Activated CD4-positive, alpha-beta memory T cell treated with anti-CD3 and anti-CD28 coated beads for 36 hours (primary cell): ENCODE data around the gene DUOX1. TPM values are rescaled to one million over a fixed set of nuclear protein-coding genes. Genes with fewer than 3 reads are reported as not detected.
A peak's percentile ranks its signal among the peaks of the same experiment; 100 is the strongest.

ENCODE experiments used
- CTCF ChIA-PET: fragments of 350-600 bp; sonication (Branson Sonifier 250); formaldehyde crosslinking; loops from one replicate; lab custom pipeline; 2021; ENCODE audit warnings: antibody characterized with exemption, inconsistent platforms; lab: Charles Lee
- POLR2A ChIA-PET: fragments of 350-600 bp; sonication (Branson Sonifier 250); formaldehyde crosslinking; loops from one replicate; lab custom pipeline; 2021; ENCODE audit warnings: antibody characterized with exemption; lab: Charles Lee
- DNase-seq: peaks from one replicate; pipeline ENCODE4 v3.0.0-alpha.2; 2020
- H3K27ac Mint-ChIP-seq: one replicate; pipeline ENCODE4 v1.8.0; 2021; ENCODE audit warnings: mixed read lengths
- H3K27me3 Mint-ChIP-seq: one replicate; pipeline ENCODE4 v1.8.0; 2021; ENCODE audit warnings: mixed read lengths
- H3K36me3 Mint-ChIP-seq: one replicate; pipeline ENCODE4 v1.8.0; 2021; ENCODE audit warnings: mixed read lengths
- H3K4me1 Mint-ChIP-seq: one replicate; pipeline ENCODE4 v1.8.0; 2021; ENCODE audit warnings: low read depth, mixed read lengths
- H3K4me3 Mint-ChIP-seq: one replicate; pipeline ENCODE4 v1.8.0; 2021; ENCODE audit warnings: mild to moderate bottlenecking, mixed read lengths
- H3K9me3 Mint-ChIP-seq: one replicate; pipeline ENCODE4 v1.8.0; 2021; ENCODE audit warnings: mixed read lengths
- intact Hi-C: fragments of 100-400 bp; cut with micrococcal nuclease; formaldehyde crosslinking; loops from one replicate; pipeline ENCODE4 v1.15.1; 2023
- total RNA-seq, 2 experiments: library from RNA; stranded (reverse); gene quantifications; one replicate each; pipeline ENCODE4 v1.2.3, GENCODE V29; 2021

Gene DUOX1
- total RNA-seq, 2 experiments from 2014 or later = 0.51 to 0.74 TPM

GRCh38 chr15:45150481-45150880, 20.7 kb downstream of the DUOX1 start:
- H3K4me1 Mint-ChIP-seq = no peaks in the 10 kb centered on the region
- H3K36me3 Mint-ChIP-seq = peaks cover 6% of the 10 kb centered on the region
- ChIA-PET POLR2A (interaction anchor here (1.1 kb wide), 1 partner anchor 242 kb away, joined by 3 read pairs; no protein-coding TSS in a partner anchor), CTCF (interaction anchor here (1.5 kb wide), 1 partner anchor 32 kb away, joined by 5 read pairs; no protein-coding TSS in a partner anchor)
- H3K27me3 Mint-ChIP-seq = no peaks in the 10 kb centered on the region
- no peak for DNase-seq
- intact Hi-C loops = no loop called here
- no peak overlapping the region for H3K27ac Mint-ChIP-seq
- no peaks in the 10 kb centered on the region for H3K9me3 Mint-ChIP-seq
- no peak overlapping the region for H3K4me3 Mint-ChIP-seq

DNA sequence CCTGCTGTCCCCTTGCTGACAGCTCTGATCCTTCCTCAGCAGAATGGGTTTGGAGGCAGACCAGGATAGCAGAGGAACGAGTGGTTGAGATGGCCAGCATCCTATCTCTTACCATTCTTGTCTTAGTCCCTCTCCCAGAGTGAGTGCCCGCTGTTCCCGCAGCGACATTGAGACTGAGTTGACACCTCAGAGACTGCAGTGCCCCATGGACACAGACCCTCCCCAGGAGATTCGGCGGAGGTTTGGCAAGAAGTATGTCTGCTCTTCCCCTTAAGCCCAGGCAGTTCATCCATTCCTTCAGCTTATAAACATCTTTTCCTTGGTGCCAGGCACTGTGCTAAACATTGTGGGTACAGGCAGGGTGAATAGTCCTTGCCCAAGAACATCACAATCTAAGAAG, 21.2 kb downstream of the DUOX1 start:
- DNase-seq = no peak
- Mint-ChIP-seq H3K4me1 (no peaks in the 10 kb centered on the region), H3K27me3 (no peaks in the 10 kb centered on the region), H3K9me3 (no peaks in the 10 kb centered on the region), H3K4me3 (no peak overlapping the region), H3K27ac (no peak overlapping the region), H3K36me3 (peaks cover 6% of the 10 kb centered on the region)
- ChIA-PET POLR2A (no interaction called here), CTCF (no interaction called here)
- intact Hi-C loops = no loop called here

GRCh38 chr15:45151998-45152828, 22.4 kb downstream of the DUOX1 start:
- no peak overlapping the region for H3K27ac Mint-ChIP-seq
- ChIA-PET CTCF (no interaction called here), POLR2A (no interaction called here)
- no peak for DNase-seq
- intact Hi-C loops = no loop called here
- H3K27me3 Mint-ChIP-seq = no peaks in the 10 kb centered on the region
- peaks cover 7% of the 10 kb centered on the region for H3K4me1 Mint-ChIP-seq
- no peak overlapping the region for H3K4me3 Mint-ChIP-seq
- peaks cover 8% of the 10 kb centered on the region for H3K36me3 Mint-ChIP-seq
- H3K9me3 Mint-ChIP-seq = no peaks in the 10 kb centered on the region

GRCh38 chr15:45155739-45156138, 25.9 kb downstream of the DUOX1 start:
- H3K9me3 Mint-ChIP-seq = no peaks in the 10 kb centered on the region
- CTCF ChIA-PET = interaction anchor here (1.0 to 4.2 kb wide), 6 partner anchors 8 to 42 kb away, joined by 3 to 17 read pairs (median 5); no protein-coding TSS in a partner anchor
- peaks cover 8% of the 10 kb centered on the region for H3K36me3 Mint-ChIP-seq
- no peak overlapping the region for H3K4me3 Mint-ChIP-seq
- intact Hi-C loops = no loop called here
- DNase-seq = no peak
- H3K27me3 Mint-ChIP-seq = no peaks in the 10 kb centered on the region
- POLR2A ChIA-PET = no interaction called here
- no peak overlapping the region for H3K27ac Mint-ChIP-seq
- peaks cover 16% of the 10 kb centered on the region for H3K4me1 Mint-ChIP-seq

GRCh38 chr15:45156744-45157455, 27.1 kb downstream of the DUOX1 start:
- CTCF ChIA-PET = interaction anchor here (1.0 to 4.2 kb wide), 5 partner anchors 11 to 39 kb away, joined by 3 to 17 read pairs (median 3); no protein-coding TSS in a partner anchor
- H3K36me3 Mint-ChIP-seq = peaks cover 8% of the 10 kb centered on the region
- H3K4me1 Mint-ChIP-seq = peaks cover 16% of the 10 kb centered on the region
- H3K27me3 Mint-ChIP-seq = no peaks in the 10 kb centered on the region
- POLR2A ChIA-PET = no interaction called here
- H3K9me3 Mint-ChIP-seq = no peaks in the 10 kb centered on the region
- peak; percentile 29 for DNase-seq
- intact Hi-C loops = no loop called here
- H3K4me3 Mint-ChIP-seq = no peak overlapping the region
- peak overlapping the region; percentile 82 for H3K27ac Mint-ChIP-seq

GRCh38 chr15:45157974-45158373, 28.2 kb downstream of the DUOX1 start:
- H3K4me3 Mint-ChIP-seq = no peak overlapping the region
- H3K27me3 Mint-ChIP-seq = no peaks in the 10 kb centered on the region
- H3K27ac Mint-ChIP-seq = peak overlapping the region; percentile 55
- H3K9me3 Mint-ChIP-seq = no peaks in the 10 kb centered on the region
- H3K36me3 Mint-ChIP-seq = peaks cover 2% of the 10 kb centered on the region
- H3K4me1 Mint-ChIP-seq = peaks cover 16% of the 10 kb centered on the region
- peak; percentile 28 for DNase-seq
- CTCF ChIA-PET = interaction anchor here (0.7 to 4.2 kb wide), 4 partner anchors 11 to 47 kb away, joined by 3 to 17 read pairs (median 3); no protein-coding TSS in a partner anchor
- intact Hi-C loops = no loop called here
- POLR2A ChIA-PET = interaction anchor here (1.0 kb wide), 1 partner anchor 244 kb away, joined by 3 read pairs; a partner anchor contains a TSS

- H3K36me3 Mint-ChIP-seq = peaks cover 1% of the 10 kb centered on the region
- H3K4me1 Mint-ChIP-seq = peaks cover 29% of the 10 kb centered on the region
- no peaks in the 10 kb centered on the region for H3K9me3 Mint-ChIP-seq
- POLR2A ChIA-PET = interaction anchor here (1.0 to 1.9 kb wide), 2 partner anchors 37 to 39 kb away, joined by 3 to 5 read pairs; no protein-coding TSS in a partner anchor
- DNase-seq = no peak
- H3K27me3 Mint-ChIP-seq = no peaks in the 10 kb centered on the region
- CTCF ChIA-PET = interaction anchor here (0.6 to 3.5 kb wide), 5 partner anchors 44 to 340 kb away, joined by 3 to 18 read pairs (median 4); no protein-coding TSS in a partner anchor
- H3K4me3 Mint-ChIP-seq = no peak overlapping the region
- no peak overlapping the region for H3K27ac Mint-ChIP-seq
- intact Hi-C loops = loop anchor here (2.0 kb wide), 1 partner anchor 295 kb away; no protein-coding TSS in a partner anchor
These were observed 31.9 kb downstream of the DUOX1 start for GRCh38 chr15:45161666-45162065.

GRCh38 chr15:45162771-45163507, 33.1 kb downstream of the DUOX1 start:
- ChIA-PET POLR2A (interaction anchor here (0.6 to 1.9 kb wide), 5 partner anchors 24 to 240 kb away, joined by 3 to 9 read pairs (median 6); partner anchors contain the start of gene SHF), CTCF (interaction anchor here (0.6 to 3.5 kb wide), 27 partner anchors 8 to 451 kb away, joined by 3 to 60 read pairs (median 4); partner anchors contain the start of gene SORD)
- H3K27me3 Mint-ChIP-seq = no peaks in the 10 kb centered on the region
- H3K27ac Mint-ChIP-seq = no peak overlapping the region
- DNase-seq = peak; percentile 75
- H3K9me3 Mint-ChIP-seq = no peaks in the 10 kb centered on the region
- no peaks in the 10 kb centered on the region for H3K36me3 Mint-ChIP-seq
- no peak overlapping the region for H3K4me3 Mint-ChIP-seq
- intact Hi-C loops = loop anchor here (2.0 kb wide), 1 partner anchor 294 kb away; no protein-coding TSS in a partner anchor
- H3K4me1 Mint-ChIP-seq = peaks cover 17% of the 10 kb centered on the region

GRCh38 chr15:45163508-45163856, 33.7 kb downstream of the DUOX1 start:
- no peak overlapping the region for H3K4me3 Mint-ChIP-seq
- CTCF ChIA-PET = interaction anchor here (0.6 to 3.5 kb wide), 27 partner anchors 8 to 451 kb away, joined by 3 to 60 read pairs (median 4); partner anchors contain the start of gene SORD
- POLR2A ChIA-PET = interaction anchor here (0.6 to 1.9 kb wide), 6 partner anchors 24 to 239 kb away, joined by 3 to 9 read pairs (median 4); partner anchors contain the start of gene SHF
- DNase-seq = no peak
- no peak overlapping the region for H3K27ac Mint-ChIP-seq
- intact Hi-C loops = loop anchor here (2.0 kb wide), 1 partner anchor 293 kb away; no protein-coding TSS in a partner anchor
- H3K36me3 Mint-ChIP-seq = no peaks in the 10 kb centered on the region
- H3K27me3 Mint-ChIP-seq = no peaks in the 10 kb centered on the region
- no peaks in the 10 kb centered on the region for H3K9me3 Mint-ChIP-seq
- peaks cover 15% of the 10 kb centered on the region for H3K4me1 Mint-ChIP-seq

DNA sequence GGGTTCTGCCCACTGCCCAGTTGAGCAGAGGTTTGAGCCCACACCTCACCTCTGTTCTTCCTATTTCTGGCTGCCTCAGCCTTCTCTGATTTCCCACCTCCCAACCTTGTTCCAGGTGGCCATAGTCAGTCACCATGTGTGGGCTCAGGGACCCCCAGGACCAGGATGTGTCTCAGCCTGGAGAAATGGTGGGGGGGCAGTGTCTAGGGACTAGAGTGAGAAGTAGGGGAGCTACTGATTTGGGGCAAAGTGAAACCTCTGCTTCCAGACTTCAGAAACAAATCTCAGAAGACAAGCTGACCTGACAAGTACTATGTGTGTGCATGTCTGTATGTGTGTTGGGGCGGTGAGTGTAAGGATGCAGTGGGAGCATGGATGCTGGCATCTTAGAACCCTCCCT, 35.1 kb downstream of the DUOX1 start:
- Mint-ChIP-seq H3K9me3 (no peaks in the 10 kb centered on the region), H3K36me3 (no peaks in the 10 kb centered on the region), H3K4me3 (peak overlapping the region; percentile 18), H3K27me3 (no peaks in the 10 kb centered on the region), H3K27ac (no peak overlapping the region), H3K4me1 (peaks cover 13% of the 10 kb centered on the region)
- CTCF ChIA-PET = interaction anchor here (0.7 to 3.5 kb wide), 9 partner anchors 15 to 293 kb away, joined by 3 to 60 read pairs (median 9); a partner anchor contains a TSS
- no peak for DNase-seq
- intact Hi-C loops = no loop called here
- POLR2A ChIA-PET = interaction anchor here (0.6 to 1.3 kb wide), 3 partner anchors 27 to 135 kb away, joined by 3 to 4 read pairs (median 3); no protein-coding TSS in a partner anchor

DNA sequence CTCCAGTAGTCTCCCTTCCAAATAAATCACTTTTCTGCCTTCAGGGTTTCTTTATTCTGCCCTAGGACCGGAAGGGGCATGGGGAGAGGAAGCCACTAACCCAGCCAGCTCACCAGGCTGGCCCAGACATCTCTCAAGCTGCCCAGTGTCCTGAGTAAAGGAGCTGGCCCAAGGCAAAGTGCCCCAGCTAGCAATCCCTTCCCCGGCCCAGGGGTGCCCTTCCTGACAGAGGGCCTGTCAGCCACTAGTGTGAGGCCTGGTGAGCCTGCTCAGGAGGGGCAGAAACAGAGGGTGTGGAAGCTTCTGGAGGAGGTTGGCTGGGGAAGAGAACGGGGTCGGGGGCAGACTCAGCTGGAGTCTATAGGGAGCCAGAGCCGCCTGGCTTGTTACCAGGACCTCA, 35.7 kb downstream of the DUOX1 start:
- Mint-ChIP-seq H3K4me1 (peaks cover 13% of the 10 kb centered on the region), H3K27me3 (no peaks in the 10 kb centered on the region)

More for the DNA sequence above, 35.7 kb downstream of the DUOX1 start:
- Mint-ChIP-seq H3K4me3 (peak overlapping the region; percentile 73), H3K9me3 (no peaks in the 10 kb centered on the region), H3K36me3 (no peaks in the 10 kb centered on the region), H3K27ac (peak overlapping the region; percentile 78)
- DNase-seq = no peak
- intact Hi-C loops = no loop called here
- ChIA-PET CTCF (interaction anchor here (1.0 to 3.2 kb wide), 5 partner anchors 13 to 112 kb away, joined by 3 to 48 read pairs (median 3); no protein-coding TSS in a partner anchor), POLR2A (interaction anchor here (0.6 kb wide), 1 partner anchor 33 kb away, joined by 4 read pairs; no protein-coding TSS in a partner anchor)
